RWPE1 (cell line): ENCODE data around the gene PRR16.

Experiments
- CTCF ChIA-PET: fragments of 350-600 bp; sonication (Branson Sonifier 250); formaldehyde crosslinking; extraction: SDS; loops from one replicate; lab custom pipeline; 2021; lab: Yijun Ruan, JAX
- POLR2A ChIA-PET: fragments of 400-600 bp; formaldehyde crosslinking; extraction: SDS; loops from one replicate; lab custom pipeline; 2020; ENCODE audit warnings: antibody characterized with exemption; ENCODE audit not compliant: low non-redundant PET; lab: Yijun Ruan, JAX
- DNase-seq: peaks from one replicate; pipeline ENCODE4 v3.0.0; 2012; ENCODE audit warnings: low spot score
- H3K27ac ChIP-seq: fragments of 450-650 bp; 2 replicates; pipeline ENCODE4 v1.5.1; 2017
- CTCF ChIP-seq: fragments of 450-650 bp; conservative IDR thresholded peaks from 2 replicates; pipeline ENCODE4 v1.5.1; 2017; ENCODE audit warnings: low read depth, mild to moderate bottlenecking

Gene PRR16

GRCh38 chr5:120449501-120449900, 14.6 kb upstream of the PRR16 start:
- DNase-seq = no peak
- ChIA-PET POLR2A (no interaction called here), CTCF (interaction anchor here (1.5 kb wide), 1 partner anchor 9 kb away, joined by 4 read pairs; no protein-coding TSS in a partner anchor)
- H3K27ac ChIP-seq = no peak overlapping the region
- TF ChIP-seq CTCF = no peak

GRCh38 chr5:120450910-120451309, 13.2 kb upstream of the PRR16 start:
- ChIA-PET CTCF (no interaction called here), POLR2A (no interaction called here)
- no peak for TF ChIP-seq CTCF
- DNase-seq = no peak
- H3K27ac ChIP-seq = no peak overlapping the region

DNA sequence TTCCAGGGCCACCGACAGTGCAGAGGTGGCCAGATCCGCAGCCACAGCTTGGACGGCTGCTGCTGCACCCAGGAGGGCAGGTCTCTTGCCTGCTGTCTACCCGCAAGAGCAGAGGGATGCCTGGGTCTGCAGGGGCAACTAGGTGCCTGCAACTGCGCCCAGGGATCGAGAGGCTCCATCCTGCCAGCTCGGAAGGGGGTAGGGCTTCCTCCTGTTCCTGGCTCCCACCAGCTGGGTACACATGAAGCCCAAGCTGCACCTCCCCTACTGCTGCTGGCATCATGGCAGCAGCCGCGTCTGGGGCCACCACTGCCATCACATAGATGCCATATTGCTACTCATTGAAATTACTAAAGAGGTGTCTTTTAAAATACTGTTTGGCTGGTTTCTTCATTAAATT, 12.7 kb upstream of the PRR16 start:
- ChIA-PET POLR2A (no interaction called here), CTCF (no interaction called here)
- no peak overlapping the region for H3K27ac ChIP-seq
- no peak for DNase-seq
- TF ChIP-seq CTCF = no peak

DNA sequence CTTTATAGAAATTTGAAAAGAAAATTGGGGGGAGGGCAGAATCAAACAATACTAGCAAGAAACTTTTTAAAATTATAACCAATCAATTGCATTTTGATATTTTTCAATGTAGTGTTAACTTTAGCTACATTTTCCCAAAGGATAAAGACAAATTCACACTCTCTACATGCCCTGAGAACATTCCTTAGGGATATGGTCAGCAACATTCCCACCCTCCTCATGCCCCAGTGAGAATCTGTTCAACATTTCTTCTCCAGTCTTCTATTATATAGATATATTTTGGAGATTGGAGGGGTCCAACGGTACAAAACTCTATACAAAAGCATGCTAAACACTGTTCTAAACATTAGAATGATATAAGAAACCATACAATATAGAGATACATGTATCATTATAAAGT, 11.6 kb upstream of the PRR16 start:
- DNase-seq = no peak
- ChIA-PET POLR2A (no interaction called here), CTCF (no interaction called here)
- H3K27ac ChIP-seq = no peak overlapping the region
- no peak for TF ChIP-seq CTCF

DNA sequence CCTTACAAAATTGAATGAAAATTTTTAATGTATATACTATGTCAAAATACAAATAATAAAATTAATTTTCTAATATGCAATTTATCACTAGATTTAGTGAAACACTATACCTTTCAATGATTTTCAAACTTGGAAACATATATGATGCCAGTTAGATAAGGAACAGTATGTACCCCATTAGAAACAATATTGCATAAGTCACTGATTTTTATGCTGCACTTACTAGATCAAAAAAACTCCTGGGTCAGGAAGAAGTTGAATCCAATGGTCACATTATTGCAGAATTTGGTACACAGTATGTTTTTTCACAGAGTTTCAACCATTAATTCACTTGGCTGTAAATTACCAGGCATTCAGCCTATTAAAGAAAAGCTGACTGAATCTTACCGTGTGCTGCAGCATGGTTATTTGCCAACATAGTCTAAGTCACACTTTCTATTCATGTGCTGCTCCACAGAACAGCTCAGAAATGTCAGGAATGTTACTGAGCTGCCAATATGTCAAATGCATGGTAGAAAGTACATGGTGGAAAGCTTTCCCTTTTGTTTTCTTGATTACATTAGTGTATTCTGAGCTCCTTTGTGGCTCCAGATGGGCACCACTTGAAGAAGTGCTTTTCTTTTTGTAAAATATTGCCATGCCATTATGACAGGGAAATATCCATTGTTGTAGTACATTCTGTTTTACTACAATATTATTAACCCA, 9.9 kb upstream of the PRR16 start:
- no peak overlapping the region for H3K27ac ChIP-seq
- ChIA-PET CTCF (interaction anchor here (0.5 kb wide), 1 partner anchor 438 kb away, joined by 4 read pairs; no protein-coding TSS in a partner anchor), POLR2A (no interaction called here)
- DNase-seq = peak; percentile 56
- no peak for TF ChIP-seq CTCF

DNA sequence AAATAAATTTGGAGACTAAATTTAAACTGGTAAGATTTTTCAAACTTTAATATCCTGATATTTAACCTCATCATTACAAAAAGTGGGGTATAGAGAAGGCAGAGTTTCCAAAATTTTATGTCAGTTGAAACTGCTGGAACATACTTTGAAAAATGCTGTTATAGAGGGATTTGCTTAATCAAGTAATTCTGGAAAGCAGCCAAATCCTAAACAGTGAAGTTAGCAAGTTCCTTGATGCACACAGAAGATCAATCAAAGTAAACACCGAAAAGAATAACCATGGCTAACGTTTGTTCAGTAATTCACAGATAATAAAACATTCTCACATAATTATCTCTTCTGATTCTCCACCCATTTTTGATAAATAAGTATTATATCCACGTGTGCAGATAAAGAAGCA, 8.1 kb upstream of the PRR16 start:
- no peak overlapping the region for H3K27ac ChIP-seq
- no peak for DNase-seq
- ChIA-PET CTCF (interaction anchor here (0.6 to 1.2 kb wide), 3 partner anchors 8 to 456 kb away, joined by 4 read pairs; no protein-coding TSS in a partner anchor), POLR2A (no interaction called here)
- TF ChIP-seq CTCF = no peak
